HG03575 (cell line): ENCODE data around the gene EML5.
"Not testable (repeated sequence)": the region's sequence is repeated elsewhere in the genome, so short reads cannot be mapped to it uniquely, and the experiment has no call there.

Experiments used
- ATAC-seq: cut with Tn5 transposase; IDR thresholded peaks from one replicate; pipeline ENCODE4 v1.9.1; 2021; ENCODE audit not compliant: unreplicated experiment, insufficient number of reproducible peaks, low FRiP score; ENCODE audit errors: extremely low read depth

Gene EML5

DNA sequence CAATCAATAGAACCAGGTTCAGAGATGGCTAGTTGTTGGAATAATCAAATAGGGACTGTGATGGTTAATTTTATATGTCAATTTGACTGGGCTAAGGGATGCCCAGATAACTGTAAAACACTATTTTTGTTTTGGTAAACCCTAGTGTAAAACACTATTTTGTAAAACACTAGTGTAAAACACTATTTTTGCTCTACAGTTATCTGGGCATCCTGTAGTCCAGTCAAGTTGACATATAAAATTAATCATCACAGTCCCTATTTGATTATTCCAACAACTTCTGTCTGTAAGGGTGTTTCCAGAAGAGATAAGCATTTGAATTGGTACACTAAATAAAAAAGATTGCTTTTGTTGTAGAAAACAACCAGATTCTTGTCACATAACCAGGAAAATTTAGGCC lies 15.6 kb upstream of the EML5 start:
- ATAC-seq = no peak

DNA sequence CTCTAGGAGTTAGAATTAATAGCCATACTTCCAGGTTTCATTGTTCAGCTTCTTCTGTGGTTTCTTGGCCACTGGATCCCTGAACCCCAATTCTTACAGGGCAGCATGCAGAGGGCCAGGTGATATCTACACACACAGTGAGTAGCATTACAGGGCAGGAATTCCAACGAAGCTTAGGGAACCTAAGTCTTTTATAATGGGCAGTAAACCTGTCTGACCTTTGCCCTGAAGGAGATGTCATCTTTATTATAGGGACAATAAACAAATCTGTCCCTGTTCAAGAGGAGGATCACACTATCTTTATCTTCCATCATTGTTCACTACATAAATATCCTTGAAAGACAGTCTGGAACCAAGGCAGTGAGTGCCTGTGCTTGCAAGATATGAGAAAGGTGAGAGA lies 11.7 kb upstream of the EML5 start:
- no peak for ATAC-seq

DNA sequence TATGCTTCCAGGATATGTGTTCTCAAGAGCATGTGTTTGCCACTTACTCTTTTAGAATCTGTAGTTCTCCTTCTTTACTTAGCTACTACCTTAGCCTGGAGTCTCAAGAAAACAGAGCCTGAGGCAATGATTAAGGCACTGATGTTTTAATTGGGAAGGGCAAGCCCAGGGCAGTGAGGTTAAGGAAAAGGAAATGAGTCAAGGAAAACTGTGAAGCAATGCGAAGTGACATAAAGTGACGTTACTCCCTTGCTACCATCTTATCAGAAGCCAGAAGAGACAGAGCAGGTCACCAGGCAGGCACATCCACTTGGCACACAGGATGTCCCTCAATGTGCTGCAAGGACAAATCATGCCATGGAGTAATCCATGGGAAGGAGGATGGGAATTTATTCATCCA lies 11.3 kb upstream of the EML5 start:
- ATAC-seq = no peak

DNA sequence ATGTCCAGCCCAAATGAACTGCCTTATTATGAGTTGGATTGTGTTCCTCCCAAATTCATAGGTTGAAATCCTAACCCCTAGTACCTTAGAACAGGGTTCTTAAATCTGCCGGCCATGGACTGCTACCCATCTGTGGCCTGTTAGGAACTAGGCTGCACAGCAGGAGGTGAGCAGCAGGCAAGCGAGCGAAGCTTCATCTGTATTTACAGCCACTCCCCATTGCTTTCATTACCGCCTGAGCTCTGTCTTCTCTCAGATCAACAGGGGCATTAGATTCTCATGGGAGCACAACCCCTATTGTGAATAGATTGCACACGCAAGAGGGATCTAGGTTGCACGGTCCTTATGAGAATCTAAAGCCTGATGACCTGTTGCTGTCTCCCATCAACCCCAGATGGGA lies 9.8 kb upstream of the EML5 start:
- no peak for ATAC-seq

DNA sequence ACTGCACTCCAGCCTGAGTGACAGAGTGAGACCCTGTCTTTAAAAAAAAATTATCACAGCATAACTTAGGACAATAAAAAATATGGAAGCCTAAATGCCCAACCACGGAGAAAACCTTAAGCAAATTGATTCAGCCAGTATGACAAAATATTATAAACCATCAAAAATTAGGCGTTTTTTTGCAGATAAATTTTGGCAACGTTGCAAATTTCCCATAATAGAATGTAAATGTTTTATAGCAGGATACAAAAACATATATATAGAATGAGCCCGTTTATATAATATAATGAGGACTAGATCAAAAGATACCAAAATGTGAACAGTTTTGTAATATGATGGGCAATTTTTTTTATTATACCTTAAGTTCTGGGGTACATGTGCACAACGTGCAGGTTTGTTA lies 6.8 kb upstream of the EML5 start:
- ATAC-seq = no peak

DNA sequence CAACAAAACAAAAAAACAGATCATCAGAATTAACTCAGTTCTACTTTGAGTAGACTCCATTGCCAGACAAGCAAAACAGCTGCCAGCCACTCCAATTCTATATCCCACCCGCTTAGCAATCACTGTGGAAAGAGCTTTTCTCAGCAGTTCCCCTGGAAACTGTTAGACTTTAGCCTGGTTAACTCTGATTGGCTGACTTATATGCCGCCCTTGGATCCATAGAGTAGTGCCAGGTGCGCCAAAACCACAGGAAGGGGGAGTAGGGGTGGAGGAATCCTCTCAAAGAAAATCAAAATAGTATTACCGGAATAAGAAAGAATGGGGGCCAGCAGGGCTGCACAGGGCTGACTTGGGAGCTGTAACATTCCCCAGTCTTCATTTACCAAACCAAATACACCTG lies 5.4 kb upstream of the EML5 start:
- ATAC-seq = no peak

DNA sequence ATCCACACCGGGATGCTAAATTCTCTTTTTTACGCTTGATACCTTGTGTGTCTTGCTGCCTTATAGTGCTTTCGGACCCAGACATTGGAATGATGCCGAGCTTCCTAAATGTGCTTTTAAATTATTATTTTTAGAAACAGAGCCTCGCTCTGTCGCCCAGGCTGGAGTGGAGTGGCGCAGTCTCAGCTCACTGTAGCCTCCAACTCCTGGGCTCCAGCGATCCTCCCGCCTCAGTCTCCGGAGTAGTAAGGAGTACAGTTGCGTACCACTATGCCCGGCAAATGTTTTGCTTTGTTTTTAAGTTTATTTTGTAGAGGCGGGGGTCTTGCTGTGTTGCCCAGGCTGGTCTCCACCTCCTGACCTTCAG lies 489 bp upstream of the EML5 start:
- ATAC-seq = no peak

DNA sequence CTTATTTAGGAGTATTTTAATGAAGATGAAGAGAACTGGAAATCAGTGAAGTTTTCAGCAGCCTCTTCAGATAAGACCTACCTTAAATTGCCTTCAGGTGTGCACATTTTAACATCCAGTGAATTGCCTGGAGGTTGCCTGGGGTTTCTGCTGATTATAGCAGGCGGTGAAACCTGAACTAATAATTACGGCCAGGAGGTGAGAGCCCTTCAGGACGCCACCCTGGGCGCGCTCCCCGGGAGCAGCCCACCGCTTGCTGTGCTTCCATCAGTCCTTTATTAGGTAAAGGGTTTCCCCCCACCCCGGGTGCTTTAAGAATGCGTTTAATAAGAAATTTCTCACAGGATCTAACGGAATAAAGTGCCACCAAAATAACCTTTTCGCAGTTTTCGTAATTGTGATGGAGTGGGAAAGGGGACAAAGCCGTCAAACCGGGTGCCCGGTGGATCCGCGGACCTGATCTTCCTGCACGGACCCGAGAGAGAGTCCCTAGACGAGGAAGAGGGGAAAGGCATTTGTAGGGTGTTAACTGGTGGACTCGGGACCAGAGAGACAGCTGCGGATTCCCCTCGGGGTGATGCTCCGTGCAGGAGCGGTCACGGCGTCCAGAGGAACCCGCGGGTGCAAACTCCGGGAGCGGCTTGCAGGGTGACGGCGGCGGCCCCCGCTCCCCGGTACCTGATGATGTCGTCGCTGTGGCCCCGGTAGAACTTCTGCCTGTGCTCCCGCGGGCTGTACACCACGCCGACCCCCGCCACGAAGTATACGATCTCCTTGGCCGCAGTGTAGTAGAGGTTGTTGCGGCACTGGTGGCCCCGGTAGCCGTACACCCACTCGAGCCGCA lies 902 bp downstream of the EML5 start:
- ATAC-seq = peak; percentile 6

DNA sequence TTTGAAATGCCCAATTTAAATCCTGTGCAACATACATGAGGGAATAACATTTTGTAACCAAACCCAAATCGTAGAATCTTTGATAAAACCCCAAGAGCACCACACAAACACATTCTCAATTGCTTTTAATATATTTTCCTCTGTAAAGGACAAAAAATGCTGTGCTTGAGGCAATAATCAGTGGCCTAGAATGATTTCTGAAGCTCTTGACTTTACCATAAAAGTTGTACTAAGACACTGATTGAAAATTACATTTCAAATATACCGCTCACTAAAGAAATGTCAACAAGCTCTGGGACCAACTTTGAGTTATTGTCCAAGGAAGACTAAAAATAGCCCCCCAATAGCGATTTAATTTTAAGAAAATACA lies 1.5 kb downstream of the EML5 start:
- ATAC-seq = no peak

DNA sequence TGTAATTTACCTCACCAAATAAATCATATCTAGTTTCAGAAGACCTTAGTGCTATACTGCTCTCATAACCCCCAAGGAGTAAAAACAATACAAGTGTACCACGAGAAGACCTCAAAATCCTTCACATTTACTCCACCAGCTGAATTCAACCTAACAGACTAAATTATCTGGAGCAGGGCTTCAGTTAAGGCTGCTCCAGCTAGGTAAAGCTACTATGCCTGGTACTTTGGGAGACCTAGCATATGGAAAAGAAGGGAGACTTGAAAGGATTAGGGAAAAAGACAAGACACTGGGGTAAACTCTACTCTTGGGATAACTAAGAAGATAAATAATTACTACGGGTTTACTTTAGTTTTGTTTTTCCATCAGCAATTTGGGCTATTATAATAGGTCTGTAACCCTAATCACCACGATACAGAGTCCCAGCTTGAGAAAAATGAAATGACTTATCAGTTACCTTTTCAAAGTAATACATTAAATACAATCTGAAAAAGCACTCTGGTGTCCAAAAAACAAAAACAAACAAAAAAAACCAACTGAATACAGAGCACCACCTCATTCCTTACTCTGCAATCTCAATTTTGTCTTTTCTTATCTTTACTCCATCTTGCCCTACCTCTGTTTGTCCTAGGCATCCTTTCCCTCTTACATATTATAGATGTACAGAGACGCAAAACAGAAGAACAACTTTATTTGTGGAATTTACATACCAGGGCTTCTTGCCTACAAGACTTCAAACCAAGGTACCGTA lies 2.1 kb downstream of the EML5 start:
- no peak for ATAC-seq

DNA sequence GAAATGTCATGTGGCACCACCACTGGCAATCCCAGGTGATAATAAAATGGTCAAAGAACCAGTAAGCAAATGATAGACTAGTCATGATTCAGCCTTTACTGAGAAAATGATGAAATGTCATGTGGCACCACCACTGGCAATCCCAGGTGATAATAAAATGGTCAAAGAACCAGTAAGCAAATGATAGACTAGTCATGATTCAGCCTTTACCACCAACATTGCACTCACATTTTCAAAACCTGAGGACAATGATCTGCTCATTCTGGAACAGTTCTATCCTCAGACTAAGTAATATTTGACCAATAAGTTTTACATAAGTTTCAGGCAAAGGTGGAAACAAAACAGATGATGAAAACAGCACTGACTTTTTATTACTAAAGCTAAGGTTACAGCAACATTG lies 3.2 kb downstream of the EML5 start:
- ATAC-seq = not testable (repeated sequence)

DNA sequence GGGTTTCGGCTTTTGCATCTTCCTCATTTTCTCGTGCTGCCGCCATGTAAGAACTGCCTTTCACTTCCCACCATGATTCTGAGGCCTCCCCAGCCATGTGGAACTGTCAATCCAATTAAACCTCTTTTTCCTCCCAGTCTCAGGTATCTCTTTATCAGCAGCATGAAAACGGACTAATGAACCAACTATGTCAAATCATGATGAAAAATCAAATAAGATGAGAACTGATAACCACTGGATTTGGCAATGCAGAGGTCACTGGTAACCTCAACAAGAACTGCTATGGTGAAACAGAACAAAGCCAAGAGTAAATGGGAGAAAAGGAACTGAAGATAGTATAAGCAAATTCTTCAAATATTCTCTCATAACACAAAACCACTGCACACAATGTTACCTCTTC lies 6.0 kb downstream of the EML5 start:
- no peak for ATAC-seq

DNA sequence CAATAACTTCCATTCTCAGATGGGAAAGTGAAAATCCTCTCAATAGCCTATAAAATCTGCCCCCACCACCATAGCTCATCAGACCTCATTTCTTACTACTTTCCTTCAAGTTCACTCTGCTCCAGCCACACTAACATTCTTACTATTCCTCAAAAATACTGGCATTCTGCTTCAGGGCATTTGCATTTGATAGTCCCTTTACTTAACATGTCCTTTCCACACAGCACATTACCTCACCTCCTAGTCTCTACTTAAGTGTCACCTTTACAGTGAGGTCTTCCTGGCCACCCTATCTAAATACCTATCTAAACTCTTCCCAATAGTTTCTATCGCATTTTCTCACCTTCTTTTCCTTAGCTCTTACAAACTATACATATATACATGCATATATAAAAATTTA lies 6.8 kb downstream of the EML5 start:
- no peak for ATAC-seq

DNA sequence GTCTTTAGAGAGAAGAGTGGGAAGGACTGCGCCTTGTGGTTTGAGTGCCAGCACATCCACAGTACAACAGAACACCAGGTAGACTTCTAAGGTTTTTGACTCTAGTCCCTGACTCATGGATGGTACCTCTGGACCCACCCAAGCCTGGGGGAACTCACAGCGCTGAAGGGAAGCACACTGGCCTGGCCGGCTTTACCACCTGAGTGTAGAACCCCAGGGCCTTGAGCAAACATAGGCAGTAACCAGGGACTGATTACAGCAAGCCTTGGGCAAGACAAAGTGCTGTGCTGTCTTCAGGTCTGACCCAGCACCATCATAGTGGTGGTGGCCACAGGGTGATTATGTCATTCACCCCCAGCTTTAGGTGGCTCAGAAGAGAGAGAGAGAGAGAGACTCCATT lies 17.2 kb downstream of the EML5 start:
- no peak for ATAC-seq

DNA sequence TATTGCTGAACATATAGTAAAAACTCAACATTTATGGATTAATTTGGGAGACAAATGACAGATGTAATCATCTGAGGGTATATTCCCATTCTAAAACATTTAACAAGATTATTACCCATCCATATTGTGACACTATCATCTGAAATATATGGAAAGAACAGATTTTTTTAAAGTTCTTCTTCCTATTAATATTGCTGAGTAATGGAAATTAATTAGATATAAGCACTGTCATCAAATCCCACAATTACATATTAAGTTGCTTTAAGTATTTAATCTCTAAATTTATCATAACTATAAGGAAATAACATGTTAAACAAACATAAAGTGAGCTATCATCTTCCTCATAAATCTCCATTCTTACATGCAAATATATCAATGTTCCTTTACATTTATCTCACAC lies 22.0 kb downstream of the EML5 start:
- ATAC-seq = no peak

DNA sequence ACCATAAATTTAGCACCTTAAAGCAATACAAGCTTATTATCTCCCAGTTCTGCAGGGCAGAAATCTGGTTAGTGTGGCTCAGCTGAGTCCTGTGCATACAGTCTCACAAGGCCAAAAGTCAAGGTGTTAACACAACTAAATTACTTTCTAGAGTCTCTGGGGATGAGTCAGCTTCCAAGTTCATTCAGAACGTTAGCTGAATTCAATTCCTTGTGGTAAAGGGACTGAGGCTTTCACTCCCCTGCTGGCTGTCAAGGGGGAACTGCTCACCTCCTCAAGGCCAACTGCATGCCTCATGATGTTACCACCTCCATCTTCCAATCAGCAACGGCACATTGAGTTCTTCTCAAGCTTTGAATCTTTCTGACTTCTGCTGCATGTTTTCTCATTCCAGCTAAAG lies 27.6 kb downstream of the EML5 start:
- no peak for ATAC-seq

DNA sequence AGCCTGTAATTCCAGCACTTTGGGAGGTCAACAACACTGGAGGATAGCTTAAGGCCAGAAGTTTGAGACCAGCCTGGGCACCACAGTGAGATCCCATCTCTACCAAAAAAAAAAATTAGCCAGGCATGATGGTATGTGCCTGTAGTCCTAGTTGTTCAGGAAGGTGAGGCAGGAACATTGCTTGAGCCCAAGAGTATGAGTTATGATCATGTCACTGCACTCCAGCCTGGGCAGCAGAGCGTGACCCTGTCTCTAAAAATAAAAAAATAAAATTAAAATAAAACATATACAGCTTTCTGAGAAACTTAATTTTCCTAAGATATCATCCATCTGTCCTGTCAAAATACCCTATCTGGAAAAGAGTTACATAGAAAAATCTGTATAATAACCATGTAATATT lies 38.9 kb downstream of the EML5 start:
- no peak for ATAC-seq

DNA sequence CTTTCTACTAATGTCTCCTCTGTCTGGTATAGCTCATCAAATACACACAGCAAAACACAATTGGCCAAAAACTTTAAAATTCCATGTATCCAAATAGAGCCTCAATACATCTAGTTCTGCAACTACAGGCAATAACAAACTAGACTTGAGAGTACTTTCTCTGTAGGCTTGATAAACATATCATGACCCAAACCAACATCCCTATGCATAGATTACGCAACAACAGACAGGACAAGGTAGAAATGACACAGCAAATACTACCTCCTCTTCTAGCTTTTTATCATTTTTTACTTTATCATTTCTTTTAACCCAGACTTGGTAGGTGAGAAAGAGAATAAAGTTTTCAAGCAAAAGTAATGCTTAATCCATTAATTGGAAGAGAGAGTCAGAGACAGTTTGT lies 41.8 kb downstream of the EML5 start:
- ATAC-seq = no peak

DNA sequence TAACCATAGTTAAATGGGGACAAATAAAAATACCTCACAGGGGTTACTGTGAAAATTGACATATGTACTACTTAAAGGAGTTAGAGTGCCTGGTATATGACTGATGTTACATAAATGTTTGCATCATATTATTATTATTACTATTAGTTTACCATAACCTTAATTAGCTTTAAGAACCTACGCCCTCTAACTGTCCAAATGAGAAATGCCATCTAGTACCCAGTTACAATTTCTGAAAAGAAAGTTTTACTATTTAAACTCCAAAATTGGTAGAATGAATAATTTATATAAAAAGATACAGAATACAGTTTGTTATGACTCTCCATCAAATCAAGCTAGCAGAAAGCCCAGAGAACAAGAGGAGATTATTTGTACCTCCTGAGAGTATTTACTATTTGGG lies 42.3 kb downstream of the EML5 start:
- no peak for ATAC-seq

DNA sequence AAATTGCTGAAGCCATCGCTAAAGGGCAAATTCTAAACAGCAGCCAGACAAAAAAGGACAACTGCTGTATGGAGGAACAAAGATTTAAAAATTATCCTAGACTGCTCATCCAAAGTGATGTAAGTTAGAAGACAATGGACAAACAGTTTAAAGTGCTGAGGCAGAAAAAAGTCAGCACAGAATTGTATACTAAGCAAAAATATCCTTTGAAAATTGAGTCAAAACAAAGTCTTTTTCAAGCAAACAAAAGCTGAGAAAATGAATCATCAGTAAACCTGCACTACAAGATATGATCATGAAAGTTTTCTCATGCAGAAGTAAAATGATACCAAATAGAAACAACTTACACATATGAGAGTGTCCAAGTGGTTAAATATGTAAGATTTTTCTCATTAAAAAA lies 43.6 kb downstream of the EML5 start:
- no peak for ATAC-seq

DNA sequence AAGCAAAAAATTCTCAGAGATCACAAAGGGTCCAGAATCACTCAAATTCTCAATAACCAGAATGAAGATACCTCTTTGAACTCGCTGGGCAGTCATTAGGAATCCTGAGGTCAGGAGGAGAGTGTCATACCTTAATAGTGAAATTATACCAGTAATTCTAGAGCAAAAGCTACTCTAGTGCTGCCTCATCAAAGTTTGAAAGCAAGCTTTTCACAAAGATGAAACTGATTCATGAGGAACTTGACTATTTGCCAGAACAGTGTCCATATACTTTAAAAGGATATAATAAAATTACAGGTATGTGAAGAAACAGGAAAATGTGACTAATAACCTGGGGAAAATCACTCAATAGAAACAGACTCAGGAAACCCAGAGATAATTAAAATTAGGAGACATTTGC lies 44.5 kb downstream of the EML5 start:
- no peak for ATAC-seq
